Nephron progenitor cell (in vitro differentiated cells): ENCODE results near the gene PLS1.

ENCODE experiments used
- DNase-seq: peaks from one replicate; pipeline ENCODE4 v3.0.0; 2021
- H3K27ac Mint-ChIP-seq: 2 replicates; pipeline ENCODE4 v1.8.0; 2021; ENCODE audit warnings: mild to moderate bottlenecking, moderate library complexity, mixed read lengths
- H3K27me3 Mint-ChIP-seq: 2 replicates; pipeline ENCODE4 v1.8.0; 2021; ENCODE audit warnings: mild to moderate bottlenecking, low read depth, mixed read lengths; ENCODE audit not compliant: poor library complexity
- H3K36me3 Mint-ChIP-seq: 2 replicates; pipeline ENCODE4 v1.8.0; 2021; ENCODE audit warnings: low read depth, mixed read lengths
- H3K4me1 Mint-ChIP-seq: 2 replicates; pipeline ENCODE4 v1.8.0; 2021; ENCODE audit warnings: mixed read lengths
- H3K4me3 Mint-ChIP-seq: 2 replicates; pipeline ENCODE4 v1.8.0; 2021; ENCODE audit warnings: mild to moderate bottlenecking, moderate library complexity, mixed read lengths
- H3K9me3 Mint-ChIP-seq: 2 replicates; pipeline ENCODE4 v1.8.0; 2021; ENCODE audit warnings: mild to moderate bottlenecking, moderate library complexity, mixed read lengths
- CTCF ChIP-seq: fragments of 200-600 bp; sonication (generic); IDR thresholded peaks from 2 replicates; pipeline ENCODE4 v1.5.0; 2021; ENCODE audit warnings: antibody characterized with exemption

Gene PLS1

GRCh38 chr3:142624341-142625152, 28.4 kb downstream of the PLS1 start:
- Mint-ChIP-seq H3K4me3 (no peak overlapping the region), H3K9me3 (no peaks in the 10 kb centered on the region), H3K27me3 (no peaks in the 10 kb centered on the region), H3K27ac (peak overlapping the region; percentile 39), H3K36me3 (no peaks in the 10 kb centered on the region), H3K4me1 (peaks cover 15% of the 10 kb centered on the region)
- no peak for TF ChIP-seq CTCF
- DNase-seq, result no peak

GRCh38 chr3:142625153-142625440, 28.9 kb downstream of the PLS1 start:
- Mint-ChIP-seq H3K27ac (no peak overlapping the region), H3K4me1 (peaks cover 19% of the 10 kb centered on the region), H3K27me3 (no peaks in the 10 kb centered on the region), H3K36me3 (no peaks in the 10 kb centered on the region), H3K9me3 (no peaks in the 10 kb centered on the region), H3K4me3 (no peak overlapping the region)
- no peak for TF ChIP-seq CTCF
- no peak for DNase-seq

GRCh38 chr3:142626971-142627370, 30.8 kb downstream of the PLS1 start:
- peaks cover 19% of the 10 kb centered on the region for H3K4me1 Mint-ChIP-seq

GRCh38 chr3:142628801-142629200, 32.6 kb downstream of the PLS1 start:
- no peaks in the 10 kb centered on the region for H3K27me3 Mint-ChIP-seq
- H3K4me1 Mint-ChIP-seq, result peaks cover 19% of the 10 kb centered on the region
- H3K4me3 Mint-ChIP-seq, result no peak overlapping the region
- no peaks in the 10 kb centered on the region for H3K9me3 Mint-ChIP-seq
- no peak overlapping the region for H3K27ac Mint-ChIP-seq
- no peak for DNase-seq
- no peaks in the 10 kb centered on the region for H3K36me3 Mint-ChIP-seq
- no peak for TF ChIP-seq CTCF

More at GRCh38 chr3:142626971-142627370, 30.8 kb downstream of the PLS1 start:
- Mint-ChIP-seq H3K9me3 (no peaks in the 10 kb centered on the region), H3K27me3 (no peaks in the 10 kb centered on the region), H3K4me3 (no peak overlapping the region), H3K36me3 (no peaks in the 10 kb centered on the region), H3K27ac (no peak overlapping the region)
- TF ChIP-seq CTCF, result no peak
- no peak for DNase-seq

- peaks cover 4% of the 10 kb centered on the region for H3K4me1 Mint-ChIP-seq
- no peak for TF ChIP-seq CTCF
- H3K9me3 Mint-ChIP-seq, result no peaks in the 10 kb centered on the region
- H3K36me3 Mint-ChIP-seq, result no peaks in the 10 kb centered on the region
- no peak overlapping the region for H3K4me3 Mint-ChIP-seq
- no peak overlapping the region for H3K27ac Mint-ChIP-seq
- DNase-seq, result no peak
- H3K27me3 Mint-ChIP-seq, result no peaks in the 10 kb centered on the region
These were observed 36.9 kb downstream of the PLS1 start for GRCh38 chr3:142633073-142633472.

- no peak for DNase-seq
- Mint-ChIP-seq H3K9me3 (no peaks in the 10 kb centered on the region), H3K27me3 (peaks cover 3% of the 10 kb centered on the region), H3K27ac (no peak overlapping the region), H3K36me3 (no peaks in the 10 kb centered on the region), H3K4me3 (no peak overlapping the region), H3K4me1 (no peaks in the 10 kb centered on the region)
- no peak for TF ChIP-seq CTCF
These were observed 39.9 kb downstream of the PLS1 start for GRCh38 chr3:142636050-142636449.
